ENCODE results near the gene ZNF415.

DNA sequence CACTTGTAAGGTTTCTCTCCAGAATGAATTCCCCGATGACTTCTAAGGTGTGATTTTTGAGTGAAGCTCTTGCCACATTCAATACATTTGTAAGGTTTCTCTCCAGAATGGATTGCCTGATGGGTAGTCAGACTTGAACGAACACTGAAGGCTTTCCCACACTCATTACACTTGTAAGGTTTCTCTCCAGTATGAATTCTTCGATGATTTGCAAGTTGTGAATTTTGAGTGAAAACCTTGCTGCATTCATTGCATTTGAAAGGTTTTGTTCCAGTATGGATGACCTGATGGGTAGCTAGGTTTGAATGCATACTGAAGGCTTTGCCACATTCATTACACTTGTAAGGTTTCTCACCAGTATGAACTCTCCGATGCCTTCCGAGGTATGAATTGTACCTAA is 63.9 kb downstream of the ZNF415 start:
- TF ChIP-seq, protein P1, sequence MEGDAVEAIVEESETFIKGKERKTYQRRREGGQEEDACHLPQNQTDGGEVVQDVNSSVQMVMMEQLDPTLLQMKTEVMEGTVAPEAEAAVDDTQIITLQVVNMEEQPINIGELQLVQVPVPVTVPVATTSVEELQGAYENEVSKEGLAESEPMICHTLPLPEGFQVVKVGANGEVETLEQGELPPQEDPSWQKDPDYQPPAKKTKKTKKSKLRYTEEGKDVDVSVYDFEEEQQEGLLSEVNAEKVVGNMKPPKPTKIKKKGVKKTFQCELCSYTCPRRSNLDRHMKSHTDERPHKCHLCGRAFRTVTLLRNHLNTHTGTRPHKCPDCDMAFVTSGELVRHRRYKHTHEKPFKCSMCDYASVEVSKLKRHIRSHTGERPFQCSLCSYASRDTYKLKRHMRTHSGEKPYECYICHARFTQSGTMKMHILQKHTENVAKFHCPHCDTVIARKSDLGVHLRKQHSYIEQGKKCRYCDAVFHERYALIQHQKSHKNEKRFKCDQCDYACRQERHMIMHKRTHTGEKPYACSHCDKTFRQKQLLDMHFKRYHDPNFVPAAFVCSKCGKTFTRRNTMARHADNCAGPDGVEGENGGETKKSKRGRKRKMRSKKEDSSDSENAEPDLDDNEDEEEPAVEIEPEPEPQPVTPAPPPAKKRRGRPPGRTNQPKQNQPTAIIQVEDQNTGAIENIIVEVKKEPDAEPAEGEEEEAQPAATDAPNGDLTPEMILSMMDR (IDR thresholded peaks at IDR 0.05; ENCODE audit: borderline replicate concordance, extremely low read depth, low read length, poor library complexity, severe bottlenecking) = no peak
- TF ChIP-seq EZH2 (IDR thresholded peaks at IDR 0.05; ENCODE audit: borderline replicate concordance, low read depth, low read length, severe bottlenecking) = no peak
